ENCODE measurements around the gene DYNC2H1. TPM values are rescaled to one million over a fixed set of nuclear protein-coding genes. Genes with fewer than 3 reads are reported as not detected.

Gene DYNC2H1
- polyA plus RNA-seq, 1 donor (not counting 4 experiments of a cell fraction or from before 2014, with no cell fraction given): 18.5 TPM

- no peaks in the 10 kb centered on the region for H3K36me3 ChIP-seq (ENCODE audit: control insufficient read depth in 2 of 2, extremely low read depth in 1 of 2, insufficient read depth in 2 of 2, low read length in 2 of 2)
- no peak for FAIRE-seq
- dilution Hi-C loops (cut with MboI; ENCODE audit: extremely low pct_ligation_motif_present, low sequenced_read_pairs): no loop called here
These were observed 298.4 kb downstream of the DYNC2H1 start for GRCh38 chr11:103407641-103408040.

GRCh38 chr11:103413266-103413888 is 304.2 kb downstream of the DYNC2H1 start:
- Histone ChIP-seq H3K4me3 (ENCODE audit: control insufficient read depth in 2 of 3, extremely low read depth in 1 of 3, insufficient read depth in 2 of 3, low read depth in 1 of 3, low read length in 3 of 3) (no peak overlapping the region), H3K27ac (ENCODE audit: control insufficient read depth, insufficient read depth, low read length) (no peak overlapping the region), H4K20me1 (ENCODE audit: control insufficient read depth, extremely low read depth, insufficient read depth, low read length) (no peaks in the 10 kb centered on the region), H3K36me3 (ENCODE audit: control insufficient read depth in 2 of 2, extremely low read depth in 1 of 2, insufficient read depth in 2 of 2, low read length in 2 of 2) (peaks cover 0 to under 1% of the 10 kb centered on the region in 2 experiments), H3K4me1 (ENCODE audit: control insufficient read depth, extremely low read depth, insufficient read depth, low read length) (no peaks in the 10 kb centered on the region), H3K9ac (ENCODE audit: control insufficient read depth, extremely low read depth, insufficient read depth, low read length) (no peak overlapping the region), H3K27me3 (ENCODE audit: control insufficient read depth, extremely low read depth, insufficient read depth, low read length) (no peaks in the 10 kb centered on the region), H3K4me2 (ENCODE audit: control insufficient read depth, extremely low read depth, insufficient read depth, low read depth, low read length) (no peak overlapping the region), H3K79me2 (ENCODE audit: control insufficient read depth, insufficient read depth, low read length) (no peaks in the 10 kb centered on the region), H2AFZ (ENCODE audit: control insufficient read depth, low read length) (no peak overlapping the region), H3K9me3 (ENCODE audit: control insufficient read depth, low read depth, low read length) (no peaks in the 10 kb centered on the region), H3K9me1 (ENCODE audit: control insufficient read depth, extremely low read depth, insufficient read depth, low read length) (no peaks in the 10 kb centered on the region)
- no peak for TF ChIP-seq CTCF (optimal IDR thresholded peaks at IDR 0.05 in 1 of 3, IDR thresholded peaks at IDR 0.05 in 1 of 3, conservative IDR thresholded peaks at IDR 0.05 in 1 of 3; ENCODE audit: extremely low read depth in 1 of 3, insufficient read depth in 2 of 3, low read length in 3 of 3)
- no peak for TF ChIP-seq EZH2 (IDR thresholded peaks at IDR 0.05; ENCODE audit: low read length)
- no peak for DNase-seq (ENCODE audit: low read depth, low spot score)
- FAIRE-seq: no peak
- dilution Hi-C loops (cut with MboI; ENCODE audit: extremely low pct_ligation_motif_present, low sequenced_read_pairs): no loop called here

More at GRCh38 chr11:103407641-103408040, 298.4 kb downstream of the DYNC2H1 start:
- Histone ChIP-seq H3K9me1 (ENCODE audit: control insufficient read depth, extremely low read depth, insufficient read depth, low read length) (no peaks in the 10 kb centered on the region), H3K27ac (ENCODE audit: control insufficient read depth, insufficient read depth, low read length) (no peak overlapping the region), H3K27me3 (ENCODE audit: control insufficient read depth, extremely low read depth, insufficient read depth, low read length) (no peaks in the 10 kb centered on the region), H3K4me3 (ENCODE audit: control insufficient read depth in 2 of 3, extremely low read depth in 1 of 3, insufficient read depth in 2 of 3, low read depth in 1 of 3, low read length in 3 of 3) (no peak overlapping the region), H3K79me2 (ENCODE audit: control insufficient read depth, insufficient read depth, low read length) (no peaks in the 10 kb centered on the region), H3K9me3 (ENCODE audit: control insufficient read depth, low read depth, low read length) (no peaks in the 10 kb centered on the region), H3K4me2 (ENCODE audit: control insufficient read depth, extremely low read depth, insufficient read depth, low read depth, low read length) (no peak overlapping the region), H3K4me1 (ENCODE audit: control insufficient read depth, extremely low read depth, insufficient read depth, low read length) (no peaks in the 10 kb centered on the region), H4K20me1 (ENCODE audit: control insufficient read depth, extremely low read depth, insufficient read depth, low read length) (no peaks in the 10 kb centered on the region), H3K9ac (ENCODE audit: control insufficient read depth, extremely low read depth, insufficient read depth, low read length) (no peak overlapping the region), H2AFZ (ENCODE audit: control insufficient read depth, low read length) (no peak overlapping the region)
- DNase-seq (ENCODE audit: low read depth, low spot score): no peak
- TF ChIP-seq EZH2 (IDR thresholded peaks at IDR 0.05; ENCODE audit: low read length): no peak

GRCh38 chr11:103418014-103418413 is 308.8 kb downstream of the DYNC2H1 start:
- Histone ChIP-seq H3K36me3 (ENCODE audit: control insufficient read depth in 2 of 2, extremely low read depth in 1 of 2, insufficient read depth in 2 of 2, low read length in 2 of 2) (peaks cover 0 to 4% of the 10 kb centered on the region in 2 experiments), H3K9ac (ENCODE audit: control insufficient read depth, extremely low read depth, insufficient read depth, low read length) (no peak overlapping the region), H4K20me1 (ENCODE audit: control insufficient read depth, extremely low read depth, insufficient read depth, low read length) (no peaks in the 10 kb centered on the region), H3K4me1 (ENCODE audit: control insufficient read depth, extremely low read depth, insufficient read depth, low read length) (no peaks in the 10 kb centered on the region), H3K9me3 (ENCODE audit: control insufficient read depth, low read depth, low read length) (no peaks in the 10 kb centered on the region), H3K27me3 (ENCODE audit: control insufficient read depth, extremely low read depth, insufficient read depth, low read length) (no peaks in the 10 kb centered on the region), H2AFZ (ENCODE audit: control insufficient read depth, low read length) (no peak overlapping the region), H3K27ac (ENCODE audit: control insufficient read depth, insufficient read depth, low read length) (no peak overlapping the region), H3K79me2 (ENCODE audit: control insufficient read depth, insufficient read depth, low read length) (no peaks in the 10 kb centered on the region), H3K4me2 (ENCODE audit: control insufficient read depth, extremely low read depth, insufficient read depth, low read depth, low read length) (no peak overlapping the region), H3K4me3 (ENCODE audit: control insufficient read depth in 2 of 3, extremely low read depth in 1 of 3, insufficient read depth in 2 of 3, low read depth in 1 of 3, low read length in 3 of 3) (no peak overlapping the region), H3K9me1 (ENCODE audit: control insufficient read depth, extremely low read depth, insufficient read depth, low read length) (no peaks in the 10 kb centered on the region)
- no peak for FAIRE-seq
- TF ChIP-seq EZH2 (IDR thresholded peaks at IDR 0.05; ENCODE audit: low read length): no peak
- TF ChIP-seq CTCF (optimal IDR thresholded peaks at IDR 0.05 in 1 of 3, IDR thresholded peaks at IDR 0.05 in 1 of 3, conservative IDR thresholded peaks at IDR 0.05 in 1 of 3; ENCODE audit: extremely low read depth in 1 of 3, insufficient read depth in 2 of 3, low read length in 3 of 3): no peak
- no peak for DNase-seq (ENCODE audit: low read depth, low spot score)
- dilution Hi-C loops (cut with MboI; ENCODE audit: extremely low pct_ligation_motif_present, low sequenced_read_pairs): no loop called here
